ENCODE results near the gene FAM162A. TPM values are rescaled to one million over a fixed set of nuclear protein-coding genes. Genes with fewer than 3 reads are reported as not detected.
A peak's percentile ranks its signal among the peaks of the same experiment; 100 is the strongest.

FAM162A gene
- total RNA-seq, 1 donor from 2014 or later = 24.3 TPM

- no peaks in the 10 kb centered on the region for H3K27me3 ChIP-seq (ENCODE audit: low read depth)
- H3K27ac ChIP-seq = no peak overlapping the region
- ATAC-seq = no peak
- no peak overlapping the region for H3K4me3 ChIP-seq
- no peaks in the 10 kb centered on the region for H3K9me3 ChIP-seq
- no peak for TF ChIP-seq CTCF (IDR thresholded peaks at IDR 0.05)
- H3K4me1 ChIP-seq = no peaks in the 10 kb centered on the region
- peaks cover 79% of the 10 kb centered on the region for H3K36me3 ChIP-seq
- no peak for DNase-seq
- intact Hi-C loops (cut with DNase I) = no loop called here
Observed at GRCh38 chr3:122451371-122451770, 67.4 kb downstream of the FAM162A start.

GRCh38 chr3:122456074-122456473 is 72.1 kb downstream of the FAM162A start:
- H3K27ac ChIP-seq = no peak overlapping the region
- no peaks in the 10 kb centered on the region for H3K9me3 ChIP-seq
- ATAC-seq (no peak), DNase-seq (no peak)
- H3K27me3 ChIP-seq (ENCODE audit: low read depth) = no peaks in the 10 kb centered on the region
- H3K4me1 ChIP-seq = no peaks in the 10 kb centered on the region
- peaks cover 89% of the 10 kb centered on the region for H3K36me3 ChIP-seq
- no peak for TF ChIP-seq CTCF (IDR thresholded peaks at IDR 0.05)
- intact Hi-C loops (cut with DNase I) = no loop called here
- no peak overlapping the region for H3K4me3 ChIP-seq

- no peak for TF ChIP-seq CTCF (IDR thresholded peaks at IDR 0.05)
- DNase-seq (no peak), ATAC-seq (no peak)
- Histone ChIP-seq H3K27me3 (ENCODE audit: low read depth) (no peaks in the 10 kb centered on the region), H3K36me3 (peaks cover 93% of the 10 kb centered on the region), H3K9me3 (no peaks in the 10 kb centered on the region), H3K4me3 (no peak overlapping the region), H3K27ac (no peak overlapping the region), H3K4me1 (no peaks in the 10 kb centered on the region)
- intact Hi-C loops (cut with DNase I) = no loop called here
Observed at GRCh38 chr3:122457706-122458105, 73.7 kb downstream of the FAM162A start.

- ATAC-seq (no peak), DNase-seq (no peak)
- Histone ChIP-seq H3K4me1 (no peaks in the 10 kb centered on the region), H3K27me3 (ENCODE audit: low read depth) (no peaks in the 10 kb centered on the region), H3K36me3 (peaks cover 93% of the 10 kb centered on the region), H3K9me3 (no peaks in the 10 kb centered on the region), H3K4me3 (no peak overlapping the region), H3K27ac (no peak overlapping the region)
- peak; percentile 34 for TF ChIP-seq CTCF (IDR thresholded peaks at IDR 0.05)
- intact Hi-C loops (cut with DNase I) = no loop called here
Observed at GRCh38 chr3:122458992-122459391, 75.0 kb downstream of the FAM162A start.

GRCh38 chr3:122461806-122462205 is 77.8 kb downstream of the FAM162A start:
- peaks cover 95% of the 10 kb centered on the region for H3K36me3 ChIP-seq
- intact Hi-C loops (cut with DNase I) = no loop called here
- H3K27me3 ChIP-seq (ENCODE audit: low read depth) = no peaks in the 10 kb centered on the region

More at GRCh38 chr3:122461806-122462205, 77.8 kb downstream of the FAM162A start:
- Histone ChIP-seq H3K4me3 (no peak overlapping the region), H3K9me3 (no peaks in the 10 kb centered on the region), H3K27ac (no peak overlapping the region), H3K4me1 (no peaks in the 10 kb centered on the region)
- no peak for TF ChIP-seq CTCF (IDR thresholded peaks at IDR 0.05)
- no peak for DNase-seq
- ATAC-seq = no peak

Other genes with a start within 250 kb of the FAM162A start
- gene CASR, start 200.5 kb upstream of the FAM162A start, total RNA-seq = not detected
- 39.5 TPM for gene CSTA, start 58.9 kb upstream of the FAM162A start, total RNA-seq
- 18.3 TPM for gene MIX23, start 951 bp upstream of the FAM162A start, total RNA-seq
- gene WDR5B, start 31.9 kb downstream of the FAM162A start, total RNA-seq = 6.4 TPM
- gene KPNA1, start 130.8 kb downstream of the FAM162A start, total RNA-seq = 54.5 TPM
- 90.4 TPM for gene PARP9, start 180.1 kb downstream of the FAM162A start, total RNA-seq
- gene DTX3L, start 180.2 kb downstream of the FAM162A start, total RNA-seq = 82.2 TPM
- gene PARP15, start 193.5 kb downstream of the FAM162A start, total RNA-seq = 11.4 TPM

Measured in lower lobe of right lung (tissue), 2 donors.